ENCODE results near the gene PIK3R2. TPM values are rescaled to one million over a fixed set of nuclear protein-coding genes. Genes with fewer than 3 reads are reported as not detected.

PIK3R2 gene
- total and polyA plus RNA-seq, 2 of the 8 experiments (the other 6 are each of a cell fraction or from before 2014, with no cell fraction given) = 21.7 to 57.1 TPM

- no peak for TF ChIP-seq TBP (IDR thresholded peaks at IDR 0.05; ENCODE audit: low read depth, low read length)
- no peak for TF ChIP-seq SUZ12 (IDR thresholded peaks at IDR 0.05; ENCODE audit: low read length)
Measured at GRCh38 chr19:18137242-18137641, 15.7 kb upstream of the PIK3R2 start (continued).
